GM19452 (cell line): ENCODE results near the gene DTWD2.
"Not testable (repeated sequence)": the region's sequence is repeated elsewhere in the genome, so short reads cannot be mapped to it uniquely, and the experiment has no call there.

Experiments used
- ATAC-seq: cut with Tn5 transposase; IDR thresholded peaks from one replicate; pipeline ENCODE4 v1.9.1; 2021; ENCODE audit not compliant: unreplicated experiment

The DTWD2 gene

GRCh38 chr5:118952992-118953651, 35.2 kb downstream of the DTWD2 start:
- ATAC-seq, result no peak

- ATAC-seq, result not testable (repeated sequence)
Measured at GRCh38 chr5:118952306-118952705, 36.0 kb downstream of the DTWD2 start.

- ATAC-seq, result not testable (repeated sequence)
Measured at GRCh38 chr5:118950354-118950753, 38.0 kb downstream of the DTWD2 start.

GRCh38 chr5:118946138-118946800, 42.1 kb downstream of the DTWD2 start:
- ATAC-seq, result no peak

GRCh38 chr5:118937393-118938061, 50.8 kb downstream of the DTWD2 start:
- peak; percentile 52 for ATAC-seq

GRCh38 chr5:118933703-118934102, 54.6 kb downstream of the DTWD2 start:
- ATAC-seq, result no peak

GRCh38 chr5:118931564-118931963, 56.8 kb downstream of the DTWD2 start:
- ATAC-seq, result no peak

GRCh38 chr5:118924006-118924389, 64.3 kb downstream of the DTWD2 start:
- no peak for ATAC-seq

GRCh38 chr5:118923295-118924005, 64.9 kb downstream of the DTWD2 start:
- no peak for ATAC-seq

GRCh38 chr5:118921866-118922265, 66.5 kb downstream of the DTWD2 start:
- ATAC-seq, result no peak

- ATAC-seq, result no peak
Measured at GRCh38 chr5:118919016-118919415, 69.3 kb downstream of the DTWD2 start.

GRCh38 chr5:118918232-118918631, 70.1 kb downstream of the DTWD2 start:
- no peak for ATAC-seq

GRCh38 chr5:118907536-118907935, 80.8 kb downstream of the DTWD2 start:
- ATAC-seq, result not testable (repeated sequence)

GRCh38 chr5:118906947-118907346, 81.4 kb downstream of the DTWD2 start:
- ATAC-seq, result no peak

- ATAC-seq, result no peak
Measured at GRCh38 chr5:118905196-118905595, 83.2 kb downstream of the DTWD2 start.

- ATAC-seq, result no peak
Measured at GRCh38 chr5:118902656-118903438, 85.5 kb downstream of the DTWD2 start.

- no peak for ATAC-seq
Measured at GRCh38 chr5:118894709-118895108, 93.6 kb downstream of the DTWD2 start.

- ATAC-seq, result no peak
Measured at GRCh38 chr5:118891252-118891651, 97.1 kb downstream of the DTWD2 start.

- no peak for ATAC-seq
Measured at GRCh38 chr5:118889165-118889564, 99.2 kb downstream of the DTWD2 start.

- no peak for ATAC-seq
Measured at GRCh38 chr5:118888556-118888955, 99.8 kb downstream of the DTWD2 start.

GRCh38 chr5:118883362-118883761, 105.0 kb downstream of the DTWD2 start:
- ATAC-seq, result no peak
